Large intestine (tissue), 12 donors: ENCODE results near the gene WDR87. TPM values are rescaled to one million over a fixed set of nuclear protein-coding genes. Genes with fewer than 3 reads are reported as not detected.
A peak's percentile ranks its signal among the peaks of the same experiment; 100 is the strongest.

Source experiments
- DNase-seq, 2 donors: peaks; one replicate each; pipeline versions ENCODE4 v3.0.0 to v3.0.0-alpha.2; 2013
- H3K27ac ChIP-seq: one replicate; pipeline ENCODE4 v1.5.1; 2013; ENCODE audit warnings: low read length
- H3K27me3 ChIP-seq: 2 replicates; pipeline ENCODE4 v1.6.1; 2013; ENCODE audit warnings: low read length; ENCODE audit not compliant: control insufficient read depth, insufficient read depth
- H3K36me3 ChIP-seq: 2 replicates; pipeline ENCODE4 v1.6.1; 2013; ENCODE audit warnings: low read length; ENCODE audit not compliant: control insufficient read depth, insufficient read depth
- H3K4me1 ChIP-seq: one replicate; pipeline ENCODE4 v1.6.1; 2013; ENCODE audit warnings: low read length; ENCODE audit not compliant: control insufficient read depth, insufficient read depth
- H3K4me3 ChIP-seq: one replicate; pipeline ENCODE4 v1.5.1; 2013; ENCODE audit warnings: low read length
- H3K9me3 ChIP-seq: one replicate; pipeline ENCODE4 v1.6.1; 2013; ENCODE audit warnings: mild to moderate bottlenecking, low read depth, low read length, moderate library complexity; ENCODE audit not compliant: control insufficient read depth
- WGBS: methylation state at CpG from one replicate; pipeline ENCODE4 v1.1.5; 2013; ENCODE audit warnings: low lambda C conversion rate; ENCODE audit not compliant: insufficient coverage; 5-methylcytosine and 5-hydroxymethylcytosine counted together
- long read RNA-seq, 11 donors: transcript quantifications; one replicate each; lab custom pipeline, GENCODE V29; 2026
- polyA plus RNA-seq: library from polyadenylated mRNA; unstranded; fragments of 120-200 nt; gene quantifications from one replicate; pipeline ENCODE4 v1.2.1, GENCODE V29; 2013

The WDR87 gene
- polyA plus RNA-seq: 0.01 TPM
- long read RNA-seq, donor 1: 0 reads
- long read RNA-seq, donor 2: 0 reads
- long read RNA-seq, donor 3: 0 reads
- long read RNA-seq, donor 4: 0 reads
- long read RNA-seq, donor 5: 0 reads
- long read RNA-seq, donor 6: 0 reads
- long read RNA-seq, donor 7: 0 reads
- long read RNA-seq, donor 8: 0 reads
- long read RNA-seq, donor 9: 0 reads
- long read RNA-seq, donor 10: 0 reads
- long read RNA-seq, donor 11: 0 reads

DNA sequence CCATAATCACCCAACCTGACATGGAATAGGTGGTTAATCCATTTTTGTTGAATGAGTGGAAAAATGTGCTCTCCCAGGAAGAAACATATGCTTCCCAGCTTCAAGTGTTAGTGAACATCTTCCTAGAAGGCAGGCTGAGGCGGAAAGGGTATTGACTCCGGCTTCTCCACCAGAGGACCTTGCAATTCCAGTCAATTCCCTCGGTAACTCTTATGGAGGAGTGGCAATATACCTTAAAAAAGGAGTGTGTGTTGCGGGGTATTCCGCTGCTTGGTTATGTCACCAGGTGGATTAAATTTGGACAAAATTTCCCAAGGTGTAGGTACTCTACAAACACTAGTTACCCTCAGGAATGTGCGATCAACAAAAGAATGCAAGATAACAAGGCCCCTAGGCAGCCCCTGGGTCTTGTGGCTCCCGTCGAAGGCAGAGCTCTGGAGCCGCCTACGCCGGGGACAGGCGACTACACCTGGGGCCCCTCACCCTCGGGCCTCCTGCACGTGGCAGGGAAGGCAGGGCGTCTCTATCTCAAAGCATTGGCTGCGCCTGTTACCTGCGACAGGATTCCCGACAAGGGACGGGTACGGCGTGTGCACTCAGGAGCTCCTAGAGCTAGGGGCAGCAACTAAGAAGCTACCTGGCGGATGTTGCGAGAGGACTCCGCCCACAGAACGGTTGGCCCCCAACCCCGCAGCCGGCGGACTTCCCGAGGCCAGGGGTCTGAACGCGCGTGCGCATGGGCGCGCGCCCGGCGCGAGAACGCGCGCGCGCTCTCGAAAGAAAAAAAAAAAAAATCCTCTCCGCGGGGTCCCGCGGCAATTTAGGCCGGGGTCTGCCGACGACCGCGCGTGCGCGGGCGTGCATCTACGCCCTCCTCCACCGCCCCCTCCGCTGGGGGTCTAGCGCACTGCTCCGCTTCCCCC, at the start of gene WDR87:
Gene WDR87 (minus strand): TSS at position 649 of the 923 bp plus-strand sequence. CDS start 8,355 bp downstream, outside the sequence.
- peak; percentile 72 to 87 for DNase-seq
- Histone ChIP-seq H3K36me3 (no peaks in the 10 kb centered on the region), H3K27ac (peak within 1 kb of the TSS; percentile 96), H3K27me3 (no peaks in the 10 kb centered on the region), H3K4me3 (peak within 1 kb of the TSS; percentile 98), H3K9me3 (no peaks in the 10 kb centered on the region), H3K4me1 (peaks cover 17% of the 10 kb centered on the region)
- no CpG with 5 or more reads among the region's 63 CpGs for WGBS

DNA sequence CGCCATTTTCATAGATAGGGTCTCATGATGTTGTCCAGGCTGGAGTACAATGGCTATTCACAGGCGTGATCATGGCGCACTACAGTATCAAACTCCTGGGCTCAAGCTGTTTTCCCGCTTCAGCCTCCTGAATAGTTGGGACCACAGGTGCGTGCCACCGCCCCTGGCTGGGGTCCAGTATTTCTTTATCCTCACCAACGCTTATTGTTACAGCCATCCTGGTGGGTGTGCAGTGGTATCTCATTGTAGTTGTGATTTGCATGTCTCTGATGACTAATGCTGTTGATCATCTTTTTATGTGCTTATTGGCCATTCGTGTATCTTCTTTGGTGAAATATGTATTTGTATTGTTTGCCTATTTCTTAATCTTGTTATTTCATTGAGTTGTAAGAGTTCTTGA, 49.6 kb upstream of the WDR87 start:
- Histone ChIP-seq H3K27me3 (no peaks in the 10 kb centered on the region), H3K4me1 (peaks cover 15% of the 10 kb centered on the region), H3K4me3 (no peak overlapping the region), H3K9me3 (no peaks in the 10 kb centered on the region), H3K36me3 (no peaks in the 10 kb centered on the region), H3K27ac (no peak overlapping the region)
- WGBS: no CpG with 5 or more reads among the region's 8 CpGs
- no peak for DNase-seq

DNA sequence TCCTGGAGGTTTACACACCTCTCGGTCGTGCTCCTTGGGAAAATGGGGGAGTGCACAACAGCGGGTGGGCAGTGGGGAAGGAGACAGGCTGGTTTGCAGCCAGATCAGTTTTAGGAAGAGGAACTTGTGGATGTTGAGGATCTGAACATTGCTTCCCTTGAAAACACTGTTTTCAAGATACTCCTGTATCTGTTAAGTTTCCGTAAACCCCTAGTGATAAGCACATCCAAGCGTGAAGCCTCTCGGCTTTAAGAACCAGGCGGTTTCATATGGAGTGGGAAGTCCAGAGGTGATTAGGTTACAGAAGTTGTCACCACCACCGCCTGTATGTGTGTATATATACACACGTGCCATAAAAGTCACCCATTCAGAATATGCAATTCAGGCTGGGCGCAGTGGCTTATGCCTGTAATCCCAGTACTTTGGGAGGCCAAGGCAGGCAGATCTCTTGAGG, 48.1 kb upstream of the WDR87 start:
- Histone ChIP-seq H3K27me3 (no peaks in the 10 kb centered on the region), H3K36me3 (peaks cover 5% of the 10 kb centered on the region), H3K4me1 (peaks cover 15% of the 10 kb centered on the region), H3K9me3 (no peaks in the 10 kb centered on the region), H3K27ac (peak overlapping the region; percentile 77), H3K4me3 (no peak overlapping the region)
- WGBS: no CpG with 5 or more reads among the region's 10 CpGs
- DNase-seq: peak in 1 of 2 donors; percentile 68

DNA sequence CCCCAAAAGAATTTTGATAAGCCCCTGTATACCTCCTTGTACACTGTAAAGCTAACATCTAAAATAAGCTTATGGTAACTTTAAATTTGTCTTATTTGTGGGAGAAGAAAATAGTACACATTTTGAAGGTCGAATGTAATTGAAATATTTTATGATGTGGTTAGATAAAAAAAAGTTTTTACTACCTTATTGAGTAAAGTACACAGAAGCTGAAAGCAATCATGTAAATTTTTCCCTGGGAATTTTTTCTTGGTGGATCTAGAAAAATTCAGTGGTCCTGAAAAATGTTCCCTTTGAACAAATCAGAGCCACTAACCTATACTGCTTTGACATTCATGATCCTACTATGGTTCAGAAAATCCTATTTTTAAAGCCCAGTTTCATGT, 47.5 kb upstream of the WDR87 start:
- Histone ChIP-seq H3K4me3 (no peak overlapping the region), H3K4me1 (peaks cover 15% of the 10 kb centered on the region), H3K9me3 (no peaks in the 10 kb centered on the region), H3K27ac (peak overlapping the region; percentile 77), H3K27me3 (no peaks in the 10 kb centered on the region), H3K36me3 (peaks cover 5% of the 10 kb centered on the region)
- no peak for DNase-seq
- no CpG with 5 or more reads among the region's 1 CpG for WGBS

DNA sequence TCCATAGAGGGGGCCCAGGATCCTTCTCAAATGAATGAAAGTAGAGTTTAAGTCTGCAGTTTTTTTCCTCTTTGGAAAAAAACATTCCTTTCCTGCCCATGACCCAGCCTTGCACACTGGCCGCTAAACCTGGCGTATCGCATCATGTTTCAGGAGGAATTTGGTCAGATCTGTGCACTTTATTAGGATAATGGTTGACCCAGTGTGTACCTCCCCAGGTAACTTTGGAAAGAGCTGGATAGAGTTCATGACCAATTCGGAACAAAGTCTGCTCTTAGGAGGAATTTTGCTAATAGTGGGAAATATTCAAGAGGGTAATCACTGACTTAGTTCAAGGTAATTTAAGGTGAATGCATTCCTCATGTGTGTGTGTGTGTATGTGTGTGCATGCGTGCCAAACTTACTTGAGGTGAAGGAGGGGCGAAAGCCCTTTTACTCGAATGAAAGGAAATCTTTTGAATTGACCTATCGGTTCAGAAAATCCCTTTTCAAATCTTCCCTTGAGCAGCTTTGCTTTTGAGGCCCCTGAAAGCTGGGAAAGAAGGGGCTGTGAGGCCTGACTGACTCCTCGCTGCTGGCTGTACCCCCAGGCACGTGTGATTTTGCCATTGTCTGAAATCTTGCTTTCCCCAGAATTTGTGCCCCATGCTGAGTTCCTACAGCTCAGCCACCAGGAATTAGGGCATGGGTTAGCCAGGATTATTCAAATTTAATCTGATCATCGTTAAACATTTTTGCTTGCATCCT, 47.0 kb upstream of the WDR87 start:
- H3K4me1 ChIP-seq: peaks cover 15% of the 10 kb centered on the region
- H3K4me3 ChIP-seq: no peak overlapping the region
- WGBS: 80% methylated on average over 1 of the region's 11 CpGs
- no peaks in the 10 kb centered on the region for H3K27me3 ChIP-seq
- peak in 1 of 2 donors; percentile 36 for DNase-seq
- no peaks in the 10 kb centered on the region for H3K9me3 ChIP-seq
- no peak overlapping the region for H3K27ac ChIP-seq
- H3K36me3 ChIP-seq: peaks cover 5% of the 10 kb centered on the region

DNA sequence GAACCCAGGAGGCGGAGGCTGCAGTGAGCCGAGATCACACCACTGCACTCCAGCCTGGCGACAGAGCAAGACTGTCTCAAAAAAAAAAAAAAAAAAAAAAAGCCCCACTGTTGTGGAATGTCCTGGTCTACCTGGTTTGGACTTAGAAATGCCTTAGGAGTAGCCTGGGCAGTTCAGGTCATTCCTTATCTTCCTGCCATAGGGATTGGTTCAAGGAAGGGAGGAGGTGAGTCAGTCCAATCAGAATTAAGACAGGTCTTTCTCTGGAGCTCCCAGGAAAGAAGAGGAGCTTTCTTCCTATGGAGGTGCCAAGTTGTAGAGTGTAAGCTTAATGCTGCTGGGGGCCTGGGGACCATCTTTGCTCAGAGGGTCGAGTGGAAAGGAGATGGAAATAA, 45.4 kb upstream of the WDR87 start:
- WGBS: no CpG with 5 or more reads among the region's 4 CpGs
- DNase-seq: peak in 1 of 2 donors; percentile 40

DNA sequence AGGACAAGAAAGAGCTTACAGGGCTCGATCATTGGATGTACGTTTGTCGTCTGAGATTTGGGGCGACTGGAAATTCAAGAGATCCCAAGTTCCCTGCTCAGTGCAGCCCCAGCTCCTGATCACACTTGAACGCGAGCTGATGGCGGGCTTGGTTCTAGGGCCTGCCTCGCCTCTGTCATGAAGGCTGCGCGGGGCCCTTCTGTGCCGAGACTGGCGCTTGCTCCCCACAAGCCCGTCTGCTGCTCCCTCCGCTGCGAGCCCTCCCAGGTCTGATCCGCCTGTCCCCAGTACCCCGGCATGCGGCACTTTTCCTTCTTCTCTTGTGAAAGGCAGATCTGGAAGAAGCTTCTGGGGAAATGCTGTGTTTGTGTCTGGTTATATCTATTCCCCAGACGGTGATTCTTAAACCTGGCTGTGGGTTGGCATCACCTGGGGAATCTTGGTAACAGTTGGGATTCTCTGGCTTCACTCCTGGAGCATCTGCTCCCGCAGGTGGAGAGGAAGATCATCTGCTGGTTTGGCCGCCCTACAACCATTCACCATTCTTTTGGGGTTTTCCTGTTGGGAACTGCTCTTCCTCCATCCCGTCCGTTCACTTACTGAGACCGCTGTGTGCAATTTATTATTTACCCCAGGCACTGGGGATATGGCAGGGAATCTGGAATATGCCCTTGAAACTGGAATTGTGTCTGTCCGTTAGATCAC, 44.2 kb upstream of the WDR87 start:
- Histone ChIP-seq H3K27ac (no peak overlapping the region), H3K4me1 (peaks cover 18% of the 10 kb centered on the region), H3K27me3 (no peaks in the 10 kb centered on the region), H3K36me3 (peaks cover 5% of the 10 kb centered on the region), H3K4me3 (no peak overlapping the region), H3K9me3 (no peaks in the 10 kb centered on the region)
- WGBS: no CpG with 5 or more reads among the region's 25 CpGs
- no peak for DNase-seq

More for the DNA sequence above, 45.4 kb upstream of the WDR87 start:
- no peaks in the 10 kb centered on the region for H3K9me3 ChIP-seq
- peaks cover 18% of the 10 kb centered on the region for H3K4me1 ChIP-seq
- peaks cover 5% of the 10 kb centered on the region for H3K36me3 ChIP-seq
- H3K27ac ChIP-seq: no peak overlapping the region
- no peaks in the 10 kb centered on the region for H3K27me3 ChIP-seq
- no peak overlapping the region for H3K4me3 ChIP-seq

DNA sequence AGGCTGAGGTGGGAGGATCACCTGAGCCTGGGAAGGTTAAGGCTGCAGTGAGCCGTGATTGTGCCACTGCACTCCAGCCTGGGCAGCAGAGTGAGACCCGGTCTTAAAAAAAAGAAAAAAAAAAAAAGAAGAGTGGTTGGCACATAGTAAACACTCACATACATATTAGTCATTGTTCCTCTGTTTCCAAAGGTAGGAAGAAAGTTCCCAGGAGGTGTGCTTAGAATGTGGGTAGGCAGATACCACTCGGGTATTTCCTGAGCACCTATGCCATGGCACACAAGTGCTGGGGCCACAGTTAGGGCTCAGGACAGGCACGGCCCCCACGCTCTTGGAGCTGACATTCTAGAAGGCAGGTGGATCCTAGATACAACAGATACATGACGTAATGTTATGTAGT, 42.0 kb upstream of the WDR87 start:
- DNase-seq: no peak
- no peak overlapping the region for H3K4me3 ChIP-seq
- WGBS: no CpG with 5 or more reads among the region's 6 CpGs
- peaks cover 23% of the 10 kb centered on the region for H3K4me1 ChIP-seq
- no peaks in the 10 kb centered on the region for H3K27me3 ChIP-seq
- H3K27ac ChIP-seq: no peak overlapping the region
- H3K36me3 ChIP-seq: peaks cover 5% of the 10 kb centered on the region
- H3K9me3 ChIP-seq: no peaks in the 10 kb centered on the region

DNA sequence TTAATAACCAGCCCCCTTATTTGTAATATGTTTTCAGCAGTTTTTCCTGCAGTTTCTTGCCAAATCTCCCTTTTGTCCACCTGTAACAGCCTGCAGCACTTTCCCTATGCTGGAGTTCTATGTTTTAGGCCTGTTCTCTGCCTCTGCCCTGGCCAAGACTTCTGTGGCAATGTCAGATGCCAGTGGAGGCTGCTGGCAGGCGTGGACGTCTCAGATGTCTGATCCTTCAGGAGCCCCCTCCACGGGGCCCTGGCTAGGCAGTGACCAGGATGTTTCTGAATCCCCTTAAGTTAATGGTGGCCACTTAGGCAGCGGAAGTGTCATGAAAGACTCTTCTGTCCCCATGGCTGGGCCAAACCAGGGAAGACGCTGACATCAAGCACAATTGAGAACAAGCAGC, 41.4 kb upstream of the WDR87 start:
- no CpG with 5 or more reads among the region's 5 CpGs for WGBS
- H3K4me1 ChIP-seq: peaks cover 24% of the 10 kb centered on the region
- no peak for DNase-seq

DNA sequence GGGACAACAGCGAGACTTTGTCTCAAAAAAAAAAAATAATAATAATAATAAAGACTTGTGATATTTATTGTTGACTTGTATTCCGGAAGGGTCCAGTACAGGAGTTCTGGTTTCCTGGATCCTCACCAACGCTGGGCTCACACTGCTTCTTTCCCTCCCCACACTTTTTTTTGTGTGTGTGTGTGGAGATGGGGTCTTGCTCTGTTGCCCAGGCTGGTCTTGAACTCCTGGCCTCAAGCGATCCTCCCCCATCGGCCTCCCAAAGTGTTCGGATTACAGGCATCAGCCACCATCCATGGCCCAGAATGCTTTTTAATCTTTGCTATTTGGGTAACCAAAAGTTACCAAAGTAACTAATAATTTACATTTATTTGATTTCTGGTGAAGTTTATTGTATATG, 39.7 kb upstream of the WDR87 start:
- Histone ChIP-seq H3K9me3 (no peaks in the 10 kb centered on the region), H3K36me3 (peaks cover 5% of the 10 kb centered on the region), H3K4me3 (no peak overlapping the region), H3K27me3 (no peaks in the 10 kb centered on the region), H3K4me1 (peaks cover 39% of the 10 kb centered on the region), H3K27ac (peak overlapping the region; percentile 88)
- WGBS: no CpG with 5 or more reads among the region's 6 CpGs
- no peak for DNase-seq

More for the DNA sequence above, 41.4 kb upstream of the WDR87 start:
- H3K36me3 ChIP-seq: peaks cover 5% of the 10 kb centered on the region
- no peak overlapping the region for H3K27ac ChIP-seq
- no peaks in the 10 kb centered on the region for H3K9me3 ChIP-seq
- H3K4me3 ChIP-seq: no peak overlapping the region
- no peaks in the 10 kb centered on the region for H3K27me3 ChIP-seq
